ENCODE measurements around the gene PAPPA. TPM values are rescaled to one million over a fixed set of nuclear protein-coding genes. Genes with fewer than 3 reads are reported as not detected.

The PAPPA gene
- total and polyA plus RNA-seq, 8 donors = 0.45 to 11.7 (median 1.9) TPM

GRCh38 chr9:116379821-116380220, 226.2 kb downstream of the PAPPA start:
- H3K9me3 ChIP-seq = no peaks in the 10 kb centered on the region
- H3K27me3 ChIP-seq = no peaks in the 10 kb centered on the region
- H3K4me3 ChIP-seq = no peak overlapping the region
- no peaks in the 10 kb centered on the region for H3K4me1 ChIP-seq
- WGBS, 5 donors = 81 to 89% (median 85%) methylated on average over 2 of the region's 2 CpGs
- intact Hi-C loops (cut with DNase I; ENCODE audit: low total_unique reads) = no loop called here
- no peak overlapping the region for H3K27ac ChIP-seq
- no peak for DNase-seq
- TF ChIP-seq POLR2AphosphoS5 (IDR thresholded peaks at IDR 0.05) (no peak), EP300 (IDR thresholded peaks at IDR 0.05) (no peak), CTCF (IDR thresholded peaks at IDR 0.05) (no peak), POLR2A (IDR thresholded peaks at IDR 0.05) (no peak)
- peaks cover 0 to 6% (median 0%) of the 10 kb centered on the region in 4 donors for H3K36me3 ChIP-seq

GRCh38 chr9:116380496-116380995, 227.0 kb downstream of the PAPPA start:
- Histone ChIP-seq H3K9me3 (no peaks in the 10 kb centered on the region), H3K4me3 (no peak overlapping the region), H3K27ac (no peak overlapping the region), H3K36me3 (peaks cover 0 to 6% (median 0%) of the 10 kb centered on the region in 4 donors), H3K27me3 (no peaks in the 10 kb centered on the region), H3K4me1 (no peaks in the 10 kb centered on the region)
- no peak for DNase-seq
- intact Hi-C loops (cut with DNase I; ENCODE audit: low total_unique reads) = no loop called here
- TF ChIP-seq CTCF (IDR thresholded peaks at IDR 0.05) = no peak
- TF ChIP-seq POLR2AphosphoS5 (IDR thresholded peaks at IDR 0.05) = no peak
- TF ChIP-seq POLR2A (IDR thresholded peaks at IDR 0.05) = no peak
- no peak for TF ChIP-seq EP300 (IDR thresholded peaks at IDR 0.05)

- intact Hi-C loops (cut with DNase I; ENCODE audit: low total_unique reads) = no loop called here
- H3K36me3 ChIP-seq = peaks cover 0 to 6% (median 0%) of the 10 kb centered on the region in 4 donors
- TF ChIP-seq POLR2A (IDR thresholded peaks at IDR 0.05) (no peak), CTCF (IDR thresholded peaks at IDR 0.05) (no peak), EP300 (IDR thresholded peaks at IDR 0.05) (no peak), POLR2AphosphoS5 (IDR thresholded peaks at IDR 0.05) (no peak)
- H3K27ac ChIP-seq = no peak overlapping the region
- no peaks in the 10 kb centered on the region for H3K9me3 ChIP-seq
- no peaks in the 10 kb centered on the region for H3K4me1 ChIP-seq
- no peak overlapping the region for H3K4me3 ChIP-seq
- DNase-seq = no peak
- no peaks in the 10 kb centered on the region for H3K27me3 ChIP-seq
- 76 to 88% (median 85%) methylated on average over 2 of the region's 2 CpGs for WGBS, 5 donors
Measured at GRCh38 chr9:116381350-116381749, 227.8 kb downstream of the PAPPA start.

GRCh38 chr9:116382053-116382452, 228.5 kb downstream of the PAPPA start:
- DNase-seq = no peak
- Histone ChIP-seq H3K36me3 (peaks cover 0 to 6% (median 0%) of the 10 kb centered on the region in 4 donors), H3K27me3 (no peaks in the 10 kb centered on the region), H3K27ac (no peak overlapping the region), H3K4me3 (no peak overlapping the region), H3K9me3 (no peaks in the 10 kb centered on the region), H3K4me1 (no peaks in the 10 kb centered on the region)
- TF ChIP-seq POLR2A (IDR thresholded peaks at IDR 0.05) (no peak), EP300 (IDR thresholded peaks at IDR 0.05) (no peak), POLR2AphosphoS5 (IDR thresholded peaks at IDR 0.05) (no peak), CTCF (IDR thresholded peaks at IDR 0.05) (no peak)
- intact Hi-C loops (cut with DNase I; ENCODE audit: low total_unique reads) = no loop called here
- 78 to 90% (median 84%) methylated on average over 4 of the region's 4 CpGs for WGBS, 5 donors
